HCT116 (cell line): ENCODE data around the gene FAR2. TPM values are rescaled to one million over a fixed set of nuclear protein-coding genes. Genes with fewer than 3 reads are reported as not detected.

Source experiments
- total RNA-seq: library from RNA; stranded (reverse); gene quantifications from one replicate; pipeline ENCODE4 v1.2.1, GENCODE V29; 2021; ENCODE audit not compliant: unreplicated experiment

FAR2 gene
- total RNA-seq, 1 experiment from 2014 or later = 9.7 TPM

Other genes starting within 250 kb of the FAR2 start
- gene ERGIC2, start 231.9 kb downstream of the FAR2 start, total RNA-seq = 71.1 TPM